Measurements from ENCODE around the gene COQ10A.
"Not testable (repeated sequence)": the region's sequence is repeated elsewhere in the genome, so short reads cannot be mapped to it uniquely, and the experiment has no call there.

The COQ10A gene

GRCh38 chr12:56243731-56244181 is 23.0 kb upstream of the COQ10A start:
- no peak for DNase-seq

GRCh38 chr12:56244494-56244893 is 22.2 kb upstream of the COQ10A start:
- no peak for DNase-seq

DNA sequence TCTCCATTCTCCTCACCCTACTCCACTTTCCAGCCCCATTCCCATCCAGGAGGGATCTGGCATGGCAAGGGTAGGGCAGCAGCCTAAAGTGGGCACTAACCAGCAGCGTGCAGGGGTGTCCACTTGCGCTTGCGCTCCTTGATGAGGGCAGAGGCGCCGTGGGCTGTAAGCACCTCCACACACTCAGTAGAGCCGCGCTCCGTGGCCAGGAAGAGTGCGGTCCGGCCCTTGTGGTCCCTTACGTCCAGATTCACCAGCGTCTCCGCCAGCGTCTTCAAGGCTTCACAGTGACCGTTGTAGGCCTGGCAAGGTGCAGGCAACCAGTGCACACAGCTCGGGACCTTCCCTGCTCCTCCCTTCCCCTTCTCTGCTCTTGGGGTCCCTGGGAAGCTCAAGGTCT is 18.8 kb upstream of the COQ10A start:
- no peak for DNase-seq

GRCh38 chr12:56248711-56249110 is 18.0 kb upstream of the COQ10A start:
- DNase-seq = no peak

- DNase-seq = no peak
Measured at GRCh38 chr12:56252649-56253048, 14.1 kb upstream of the COQ10A start.

GRCh38 chr12:56253091-56253490 is 13.7 kb upstream of the COQ10A start:
- DNase-seq = no peak

GRCh38 chr12:56255671-56256070 is 11.1 kb upstream of the COQ10A start:
- no peak for DNase-seq

- DNase-seq = no peak
Measured at GRCh38 chr12:56256326-56256960, 10.3 kb upstream of the COQ10A start.

DNA sequence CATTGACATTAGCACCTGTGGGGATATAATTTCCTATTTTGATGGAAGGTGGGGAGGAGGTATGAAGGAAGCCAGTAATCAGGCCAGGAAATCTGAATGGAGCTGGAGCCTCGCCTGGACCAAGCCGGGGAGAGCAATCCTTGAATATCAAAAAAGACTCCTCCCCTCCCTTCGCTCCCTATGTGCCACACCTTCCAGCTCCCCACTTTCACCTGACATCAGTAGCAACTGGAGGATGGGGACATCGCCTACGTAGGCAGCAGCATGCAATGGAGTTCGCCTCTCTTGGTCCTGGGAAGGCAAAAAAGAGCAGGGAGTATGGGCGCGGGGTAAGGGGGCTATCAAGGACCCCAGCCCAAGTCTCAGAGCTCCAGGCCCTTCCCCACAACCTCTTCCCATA is 9.7 kb upstream of the COQ10A start:
- no peak for DNase-seq

DNA sequence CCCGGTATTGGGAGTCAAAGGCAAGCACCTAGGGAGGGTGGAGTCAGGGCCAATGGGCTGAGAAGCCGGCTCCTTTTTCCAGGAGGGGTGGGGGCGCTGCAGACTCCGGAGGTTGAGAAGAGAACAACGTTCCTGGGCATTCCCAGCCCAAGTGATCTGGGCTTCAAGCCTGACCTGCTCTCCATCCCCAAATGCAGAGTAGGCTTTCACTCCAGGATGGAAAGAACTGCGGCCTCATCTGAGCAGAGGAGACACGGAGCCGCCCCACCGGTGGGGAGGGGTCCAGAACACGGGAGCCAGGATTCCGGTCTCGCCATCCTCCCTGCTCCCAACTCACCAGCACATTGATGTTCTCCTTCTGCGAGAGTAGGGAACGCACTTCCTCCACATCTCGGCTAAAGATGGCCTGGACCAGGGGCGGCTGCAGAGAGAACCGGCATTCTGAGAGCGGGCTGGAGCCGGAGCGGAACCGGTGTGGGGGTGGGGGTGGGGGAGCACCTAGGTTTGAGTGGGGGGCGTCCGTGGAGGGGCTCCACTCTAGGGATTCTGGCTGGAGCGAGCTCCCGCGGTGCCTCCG is 9.2 kb upstream of the COQ10A start:
- peak; percentile 4 to 48 (median 26) for DNase-seq

GRCh38 chr12:56258068-56258819 is 8.5 kb upstream of the COQ10A start, which contains the start of gene ANKRD52:
Gene ANKRD52, minus strand, starts transcription at chr12:56258384. Its CDS starts 115 bp downstream, at chr12:56258269.
- peak; percentile 83 to 95 (median 90) for DNase-seq

DNA sequence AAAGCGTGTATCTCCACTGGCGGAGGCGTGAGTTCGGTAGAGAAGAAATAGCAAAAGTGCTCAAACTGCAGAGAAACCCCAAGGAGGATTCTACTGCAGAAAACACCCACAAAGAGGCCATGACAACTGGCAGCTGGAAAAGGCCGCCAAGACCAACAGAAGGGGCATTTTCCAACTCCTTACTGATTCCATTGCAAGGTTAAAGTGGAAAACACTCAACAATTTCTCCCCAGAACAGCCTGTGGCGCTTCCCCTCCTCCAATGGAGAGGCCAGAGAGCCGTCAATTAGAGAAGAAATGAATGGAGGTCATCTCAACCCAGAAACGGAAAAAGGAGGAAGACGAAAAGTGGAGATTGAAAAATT is 7.9 kb upstream of the COQ10A start:
- no peak for DNase-seq

GRCh38 chr12:56260380-56260779 is 6.4 kb upstream of the COQ10A start:
- DNase-seq = no peak

- DNase-seq = no peak
Measured at GRCh38 chr12:56260921-56261320, 5.8 kb upstream of the COQ10A start.

GRCh38 chr12:56261503-56262232 is 5.1 kb upstream of the COQ10A start:
- no peak for DNase-seq

GRCh38 chr12:56262955-56263354 is 3.8 kb upstream of the COQ10A start:
- peak in 1 of 4 experiments; percentile 10 for DNase-seq

DNA sequence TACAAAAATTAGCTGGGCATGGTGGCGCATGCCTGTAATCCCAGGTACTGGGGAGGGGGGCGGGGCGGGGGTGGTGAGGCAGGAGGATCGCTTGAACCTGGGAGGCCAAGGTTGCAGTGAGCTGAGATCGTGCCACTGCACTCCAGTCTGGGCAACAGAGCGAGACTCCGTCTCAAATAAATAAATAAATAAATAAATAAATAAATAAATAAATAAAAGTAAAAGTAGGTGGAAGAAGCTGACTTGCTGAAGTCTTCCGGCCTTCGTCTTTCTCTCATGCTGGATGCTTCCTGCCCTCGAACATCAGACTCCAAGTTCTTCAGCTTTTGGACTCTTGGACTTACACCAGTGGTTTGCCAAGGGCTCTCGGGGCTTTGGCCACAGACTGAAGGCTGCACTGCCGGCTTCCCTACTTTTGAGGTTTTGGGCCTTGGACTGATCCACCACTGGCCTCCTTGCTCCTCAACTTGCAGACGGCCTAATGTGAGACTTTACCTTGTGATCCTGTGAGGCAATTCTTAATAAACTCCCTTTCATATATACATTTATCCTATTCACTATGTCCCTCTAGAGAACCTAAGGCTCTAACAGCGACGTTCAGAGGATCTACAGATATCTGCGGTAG is 562 bp upstream of the COQ10A start:
- DNase-seq = peak in 2 of 4 experiments; percentile 5 to 17

GRCh38 chr12:56267443-56268071 is 815 bp downstream of the COQ10A start:
- DNase-seq = peak in 1 of 4 experiments; percentile 47

- DNase-seq = peak in 3 of 4 experiments; percentile 13 to 31 (median 23)
Measured at GRCh38 chr12:56271031-56271430, 4.3 kb downstream of the COQ10A start.

GRCh38 chr12:56272468-56272867 is 5.7 kb downstream of the COQ10A start:
- DNase-seq = not testable (repeated sequence)

GRCh38 chr12:56274299-56274698 is 7.6 kb downstream of the COQ10A start:
- no peak for DNase-seq

DNA sequence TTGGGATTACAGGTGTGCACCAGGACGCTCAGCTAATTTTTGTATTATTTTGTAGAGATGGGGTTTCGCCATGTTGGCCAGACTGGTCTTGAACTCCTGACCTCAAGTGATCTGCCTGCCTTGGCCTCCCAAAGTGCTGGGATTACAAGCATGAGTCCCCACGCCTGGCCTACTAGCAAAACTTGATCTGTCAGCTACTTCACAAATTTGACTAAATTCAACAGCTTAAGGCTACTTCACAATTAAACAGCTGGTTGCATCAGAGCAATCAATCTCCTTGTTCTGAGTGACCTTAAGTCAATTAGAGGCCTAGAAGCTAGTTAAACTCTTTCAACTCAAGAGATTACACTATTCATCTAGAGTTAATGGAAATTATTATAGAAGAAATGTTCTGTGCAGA is 12.2 kb downstream of the COQ10A start:
- no peak for DNase-seq

All from suppressor macrophage (primary cell).